HG03520 (cell line): ENCODE data around the gene TMEM239.
"Not testable (repeated sequence)": the region's sequence is repeated elsewhere in the genome, so short reads cannot be mapped to it uniquely, and the experiment has no call there.

ENCODE experiments used
- ATAC-seq: cut with Tn5 transposase; IDR thresholded peaks from one replicate; pipeline ENCODE4 v1.9.1; 2021; ENCODE audit warnings: mild to moderate bottlenecking, moderate library complexity; ENCODE audit not compliant: unreplicated experiment

Gene TMEM239

GRCh38 chr20:2799688-2800520, 16.3 kb upstream of the TMEM239 start:
- no peak for ATAC-seq

DNA sequence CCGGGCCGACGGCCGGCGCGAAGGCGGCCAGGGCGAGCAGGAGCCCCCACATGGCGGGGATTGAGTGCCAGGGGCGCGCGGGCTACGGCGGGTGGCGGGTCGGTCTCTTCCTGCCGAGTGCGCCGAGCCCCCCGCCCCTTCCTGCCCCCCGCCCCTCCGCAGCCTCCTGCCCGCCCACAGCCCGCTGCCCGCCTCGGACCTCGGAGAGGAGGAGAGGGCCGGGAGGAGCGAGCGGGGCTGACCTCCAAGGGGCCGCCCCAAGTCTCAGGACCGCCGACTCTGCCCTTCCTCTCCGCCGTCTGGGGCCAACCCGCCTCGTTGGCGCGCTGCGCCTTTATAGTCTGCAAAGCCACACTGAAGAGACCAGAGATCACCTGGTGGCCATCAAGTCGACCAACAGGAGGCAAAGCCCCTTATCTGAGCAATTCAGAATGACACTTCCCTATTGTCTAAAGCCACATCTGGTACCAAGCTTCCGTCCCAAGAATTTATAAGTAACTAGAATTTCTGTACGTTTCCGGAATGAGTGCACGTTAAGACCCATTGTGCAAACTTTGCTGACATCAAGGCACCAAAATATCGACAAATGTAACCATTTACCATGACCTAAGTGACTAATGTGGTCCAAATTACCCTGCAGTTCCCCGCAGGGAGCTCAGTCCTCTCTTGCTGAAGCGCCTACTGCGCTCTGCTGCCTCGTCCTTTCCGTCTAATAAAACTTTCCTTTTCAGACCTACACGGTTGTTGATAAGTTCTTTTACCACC, 15.5 kb upstream of the TMEM239 start, which contains the start of gene CPXM1:
Gene CPXM1 (minus strand): TSS at position 107 of the 765 bp plus-strand sequence. CDS start 55 bp downstream, at position 52.
- ATAC-seq = peak; percentile 64

- ATAC-seq = no peak
Observed at GRCh38 chr20:2801286-2801728, 14.9 kb upstream of the TMEM239 start.

GRCh38 chr20:2804041-2804828, 11.9 kb upstream of the TMEM239 start:
- no peak for ATAC-seq

GRCh38 chr20:2804852-2805688, 11.1 kb upstream of the TMEM239 start:
- ATAC-seq = no peak

GRCh38 chr20:2805689-2806350, 10.3 kb upstream of the TMEM239 start:
- ATAC-seq = no peak

GRCh38 chr20:2806351-2806701, 9.8 kb upstream of the TMEM239 start:
- no peak for ATAC-seq

DNA sequence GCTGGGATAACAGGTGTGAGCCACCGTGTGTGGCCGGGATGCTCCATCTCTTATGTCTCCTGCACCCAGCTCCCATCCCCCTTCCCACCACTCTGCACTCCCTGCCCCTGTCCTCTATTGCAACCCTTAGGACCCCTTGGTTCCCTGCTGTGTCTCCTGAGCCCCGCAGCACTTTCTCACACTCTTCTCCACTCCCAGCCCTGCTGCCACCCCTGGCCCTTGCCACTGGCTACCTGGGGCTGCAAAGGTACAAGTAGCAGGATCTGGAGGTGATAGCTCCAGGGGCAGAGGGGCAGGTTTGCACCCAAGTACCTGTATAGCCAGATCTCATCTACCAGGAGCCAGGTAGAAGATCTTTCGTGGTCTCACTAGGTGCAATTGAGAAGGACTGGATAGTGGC, 9.1 kb upstream of the TMEM239 start:
- no peak for ATAC-seq

GRCh38 chr20:2807929-2808328, 8.2 kb upstream of the TMEM239 start:
- ATAC-seq = not testable (repeated sequence)

DNA sequence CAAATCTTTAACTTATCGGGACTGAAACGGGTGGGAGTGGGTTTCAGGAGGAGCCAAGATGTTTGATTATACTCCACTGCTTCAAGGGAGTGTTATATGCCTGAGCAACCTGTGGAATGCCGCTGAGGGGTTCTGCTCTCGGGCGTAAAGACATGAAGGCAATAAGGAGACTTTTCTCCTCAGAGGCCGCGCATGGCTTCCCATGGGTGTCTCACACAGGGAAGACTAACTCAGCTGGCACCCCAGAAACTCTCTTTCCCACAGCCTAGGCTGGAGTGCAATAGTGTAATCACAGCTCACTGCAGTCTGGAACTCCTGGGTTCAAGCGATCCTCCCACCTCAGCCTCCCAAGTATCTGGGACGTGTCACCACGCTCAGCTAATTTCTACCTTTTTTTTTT, 6.5 kb upstream of the TMEM239 start:
- ATAC-seq = no peak

- ATAC-seq = no peak
Observed at GRCh38 chr20:2812189-2812588, 4.0 kb upstream of the TMEM239 start.

DNA sequence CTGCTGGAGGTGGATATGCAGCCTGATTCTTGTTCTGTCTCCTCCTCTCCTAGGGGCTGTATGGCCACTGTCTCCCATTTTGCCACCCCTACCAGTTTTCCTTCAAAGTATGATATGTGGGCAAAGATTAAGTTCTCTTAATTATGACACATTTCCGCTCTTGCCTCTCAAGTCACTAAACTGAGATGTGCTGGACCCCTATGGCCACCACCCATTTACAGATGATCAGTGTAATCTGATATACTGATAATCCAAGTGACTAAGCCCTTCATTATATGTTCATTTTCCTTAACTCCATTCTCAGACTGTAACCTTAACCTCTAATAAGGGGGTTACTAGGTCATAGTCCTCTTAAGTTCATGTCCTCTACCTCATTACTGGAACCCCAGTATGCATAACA, 2.1 kb upstream of the TMEM239 start:
- ATAC-seq = no peak

- no peak for ATAC-seq
Observed at GRCh38 chr20:2814587-2815051, 1.5 kb upstream of the TMEM239 start, which contains the start of gene C20orf141. Gene C20orf141 (plus strand): TSS chr20:2814987. CDS start chr20:2815185, 198 bp downstream.

- ATAC-seq = no peak
Observed at GRCh38 chr20:2815242-2815900, 793 bp upstream of the TMEM239 start.

- ATAC-seq = no peak
Observed at GRCh38 chr20:2816583-2817340, 598 bp downstream of the TMEM239 start.

GRCh38 chr20:2817341-2817726, 1.2 kb downstream of the TMEM239 start:
- no peak for ATAC-seq

DNA sequence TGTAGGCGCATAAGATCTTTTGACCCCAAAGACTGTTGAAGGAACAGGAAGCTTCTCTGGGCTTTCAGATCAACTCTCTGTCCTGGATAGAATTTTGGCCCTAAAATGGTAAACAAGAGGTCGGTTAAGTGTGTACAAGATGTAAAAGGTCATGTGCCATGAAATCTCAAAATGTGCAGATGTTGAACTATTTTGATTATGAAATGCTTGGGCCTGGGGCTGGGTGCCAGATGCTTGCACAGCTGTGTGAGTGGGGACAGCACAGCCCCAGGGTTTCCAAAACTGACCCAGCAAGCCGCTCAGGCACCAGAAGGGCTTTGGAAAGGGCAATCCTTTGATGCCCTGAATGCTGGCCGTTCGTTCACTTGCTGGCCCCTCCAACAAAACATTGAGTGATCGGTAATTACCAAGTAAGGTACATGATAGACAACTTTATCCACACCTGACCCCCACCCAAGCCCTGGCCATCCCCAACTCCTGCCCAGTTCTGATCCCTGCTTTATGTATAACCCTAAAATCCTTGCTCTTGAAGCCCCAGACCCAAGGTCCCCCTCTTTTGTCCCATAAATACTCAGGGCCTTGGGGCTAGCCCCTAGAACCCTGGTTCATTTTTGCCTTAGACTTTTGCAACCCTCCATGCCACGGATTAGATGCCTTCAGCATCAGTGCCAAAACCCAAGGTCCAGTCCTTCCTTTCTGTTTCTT, 1.9 kb downstream of the TMEM239 start:
- ATAC-seq = no peak
